NCI-H1092 (cell line): Measurements from ENCODE around the gene TNIK.

ENCODE experiments used
- DNase-seq: peaks from one replicate; lab custom pipeline; 2025; lab: John Stamatoyannopoulos, UW

TNIK gene

DNA sequence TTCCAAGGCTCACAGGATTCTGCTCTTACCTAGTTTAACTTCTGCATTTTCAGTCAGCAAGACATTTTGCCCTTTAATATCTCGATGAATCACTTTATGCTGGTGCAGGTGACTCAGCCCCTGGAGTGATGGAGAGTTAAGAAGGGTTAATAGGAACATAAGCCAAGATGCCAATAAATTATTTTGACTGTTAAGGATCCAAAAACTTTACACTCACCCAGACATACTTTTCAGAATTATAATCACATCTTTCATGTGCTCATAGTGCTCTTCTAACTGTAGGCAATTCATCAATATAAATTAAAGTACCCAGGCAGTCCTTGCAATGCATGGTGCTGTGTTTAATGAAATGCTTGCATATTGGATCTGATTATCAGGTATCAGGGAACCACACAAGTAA, 269.5 kb downstream of the TNIK start:
- DNase-seq = no peak

GRCh38 chr3:171189394-171190080, 270.7 kb downstream of the TNIK start:
- no peak for DNase-seq

DNA sequence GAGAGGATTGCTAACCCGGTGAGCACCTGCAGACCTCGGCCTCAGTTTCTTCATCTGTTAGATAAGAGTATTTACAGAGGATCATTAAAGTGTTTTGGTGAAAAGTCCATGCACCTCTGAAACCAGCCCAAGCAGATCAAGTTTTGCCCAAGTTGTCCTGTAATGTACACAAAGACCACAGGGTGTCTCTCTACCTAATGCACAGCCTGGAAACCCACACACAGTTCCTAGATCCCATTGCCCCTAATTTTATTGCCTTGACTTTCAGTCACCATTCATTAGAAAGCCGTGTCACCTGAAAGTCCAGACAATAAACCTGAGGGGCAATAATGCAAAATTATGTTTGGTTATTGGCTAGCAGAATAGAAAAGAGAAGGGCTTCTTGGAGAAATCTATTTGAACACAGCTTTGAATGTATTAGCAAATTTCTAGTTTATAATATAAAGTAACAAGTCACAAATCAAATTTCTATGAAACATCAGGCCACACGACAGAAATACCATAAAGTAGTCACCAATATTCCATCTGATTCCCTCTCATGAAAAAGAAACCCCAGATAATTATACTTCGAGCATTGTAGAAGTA, 272.4 kb downstream of the TNIK start:
- peak; percentile 24 for DNase-seq

DNA sequence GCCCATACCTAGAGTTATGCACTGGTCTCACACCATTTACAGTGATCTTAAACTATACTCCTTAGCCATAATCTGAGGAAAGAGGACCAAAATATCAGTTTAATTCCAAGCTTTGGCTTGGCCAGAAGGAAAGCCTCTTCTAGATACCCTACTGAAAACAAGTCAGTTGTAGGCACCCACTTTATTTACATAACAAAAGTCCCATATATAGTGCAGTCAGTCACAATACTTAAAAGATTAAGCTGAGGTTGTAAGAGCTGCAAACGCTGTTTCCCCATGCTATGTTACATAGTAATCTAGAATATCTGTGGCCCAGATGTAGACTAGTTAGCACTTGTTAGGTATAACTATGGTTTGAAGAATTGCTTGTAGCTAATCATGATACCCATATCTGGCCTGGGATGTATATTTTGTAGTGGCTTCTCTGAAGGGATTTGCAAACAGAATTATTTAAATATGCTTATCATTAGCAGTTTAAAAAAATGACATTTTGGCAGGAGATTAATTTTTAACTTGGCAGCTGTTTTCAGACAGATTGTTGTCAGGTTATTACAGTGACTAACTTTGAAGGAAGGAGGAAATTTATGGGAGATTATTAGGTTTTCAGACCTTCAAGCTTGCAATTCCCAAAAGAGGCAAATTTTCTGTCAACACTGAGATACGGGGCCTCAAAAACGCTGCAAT, 273.2 kb downstream of the TNIK start:
- DNase-seq = no peak

DNA sequence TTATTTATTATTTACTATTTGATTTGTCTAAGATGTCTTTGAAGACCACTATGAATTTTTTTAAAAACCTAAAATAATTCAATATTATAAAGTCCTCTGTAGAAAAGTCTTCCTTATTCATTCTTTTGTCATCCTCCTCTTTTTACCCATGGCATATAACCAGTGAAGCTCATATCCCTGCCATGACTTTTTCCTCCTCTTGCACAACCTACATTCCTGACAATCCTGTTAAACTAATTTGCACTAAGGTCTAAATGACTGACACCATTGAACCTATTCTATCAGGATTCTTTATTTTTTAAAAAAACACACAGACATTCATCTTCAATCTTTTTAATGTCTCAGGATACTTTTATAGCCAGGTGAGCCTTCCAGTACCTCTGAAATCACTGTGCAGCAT, 273.8 kb downstream of the TNIK start:
- DNase-seq = no peak

DNA sequence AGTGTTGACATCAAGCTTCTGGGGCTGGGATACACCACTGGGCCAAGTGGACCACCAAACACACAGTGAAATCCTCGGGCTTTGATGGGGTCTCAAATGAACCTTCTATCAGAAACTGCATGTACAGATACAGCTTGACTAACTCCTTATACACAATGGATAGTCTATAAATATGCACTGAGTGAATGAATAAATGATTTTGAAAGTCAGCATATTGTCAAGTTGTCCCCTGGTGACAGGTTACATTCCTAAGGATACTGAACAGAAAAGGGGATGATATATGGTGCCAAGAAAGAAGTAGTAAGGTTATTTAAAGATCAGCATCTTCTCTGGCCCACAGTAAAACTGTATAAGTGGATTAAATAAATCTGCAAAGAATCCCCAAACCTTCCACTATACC, 274.2 kb downstream of the TNIK start:
- no peak for DNase-seq

GRCh38 chr3:171184372-171184771, 275.8 kb downstream of the TNIK start:
- no peak for DNase-seq

DNA sequence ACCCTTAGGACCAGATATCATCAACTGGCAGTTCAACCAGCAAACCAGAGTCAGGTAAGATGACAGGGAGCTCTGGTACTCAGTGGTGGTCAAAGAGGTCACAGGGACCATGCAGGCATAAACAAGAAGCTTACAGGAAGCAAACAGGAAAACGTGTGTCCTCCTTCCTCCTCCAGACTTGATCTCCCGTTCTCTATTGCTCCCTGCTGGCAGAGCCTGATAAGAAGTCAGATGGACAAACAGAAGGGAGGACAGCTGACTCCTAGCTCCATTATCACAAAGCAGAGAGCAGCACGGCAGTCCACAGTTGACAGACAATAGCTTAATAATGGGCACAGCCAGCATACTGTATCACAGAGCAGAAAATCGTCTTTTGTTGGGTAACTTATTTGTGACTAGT, 277.2 kb downstream of the TNIK start:
- DNase-seq = no peak

DNA sequence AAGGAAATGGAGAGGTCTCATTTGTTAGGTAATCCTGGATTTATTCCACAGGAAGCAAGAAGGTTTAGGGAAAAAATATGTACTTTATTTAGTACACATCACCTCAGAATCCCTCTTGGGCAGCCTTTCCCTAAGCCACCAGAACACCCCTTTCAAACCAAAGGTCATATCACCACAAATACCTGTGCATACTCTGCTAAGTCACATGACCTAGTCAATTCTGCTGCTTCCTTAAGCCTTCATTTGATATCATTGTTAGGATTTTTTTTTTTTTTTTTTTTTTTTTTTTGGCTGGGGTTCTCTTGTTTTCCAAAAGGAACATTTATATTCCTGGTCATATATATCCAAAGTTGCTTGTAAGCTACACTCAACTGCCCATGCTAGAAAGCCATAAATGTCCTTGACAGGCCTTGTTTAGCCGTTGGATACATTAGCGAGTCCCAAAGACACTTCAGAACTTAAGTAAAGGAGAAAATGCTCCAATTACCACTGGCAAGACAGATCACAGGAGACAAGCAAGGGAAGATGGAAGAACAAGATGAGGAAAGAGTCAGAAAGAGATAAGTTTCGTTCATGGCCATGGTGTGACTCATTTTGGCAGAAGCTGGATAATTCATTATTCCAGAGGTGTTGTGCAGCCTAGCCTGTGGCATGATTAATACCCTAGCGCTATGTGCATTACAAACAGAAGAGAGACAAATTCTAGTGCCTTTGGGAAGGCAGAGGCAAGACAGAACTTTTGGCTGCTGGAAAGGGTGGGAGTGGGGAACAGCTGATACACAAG, 278.1 kb downstream of the TNIK start:
- DNase-seq = no peak

- no peak for DNase-seq
Measured at GRCh38 chr3:171178714-171179113, 281.5 kb downstream of the TNIK start.

DNA sequence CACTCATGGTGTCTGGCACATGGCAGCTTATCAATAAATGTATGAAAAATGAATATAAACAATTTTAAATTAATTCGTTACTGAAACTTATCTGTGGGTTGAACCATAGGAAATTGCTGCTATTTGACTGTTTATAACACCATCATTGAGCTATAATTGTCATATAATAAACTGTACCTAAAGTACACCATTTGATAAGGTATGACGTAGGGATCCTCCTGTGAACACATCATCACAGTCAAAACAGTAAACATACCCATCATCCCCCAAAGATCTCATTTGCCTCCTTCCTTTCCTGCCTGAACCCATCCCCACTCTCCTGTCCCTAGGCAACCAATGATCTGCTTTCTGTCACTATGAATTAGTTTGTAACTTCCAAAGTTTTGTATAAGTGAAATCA, 282.7 kb downstream of the TNIK start:
- DNase-seq = no peak

GRCh38 chr3:171177056-171177455, 283.1 kb downstream of the TNIK start:
- DNase-seq = no peak

DNA sequence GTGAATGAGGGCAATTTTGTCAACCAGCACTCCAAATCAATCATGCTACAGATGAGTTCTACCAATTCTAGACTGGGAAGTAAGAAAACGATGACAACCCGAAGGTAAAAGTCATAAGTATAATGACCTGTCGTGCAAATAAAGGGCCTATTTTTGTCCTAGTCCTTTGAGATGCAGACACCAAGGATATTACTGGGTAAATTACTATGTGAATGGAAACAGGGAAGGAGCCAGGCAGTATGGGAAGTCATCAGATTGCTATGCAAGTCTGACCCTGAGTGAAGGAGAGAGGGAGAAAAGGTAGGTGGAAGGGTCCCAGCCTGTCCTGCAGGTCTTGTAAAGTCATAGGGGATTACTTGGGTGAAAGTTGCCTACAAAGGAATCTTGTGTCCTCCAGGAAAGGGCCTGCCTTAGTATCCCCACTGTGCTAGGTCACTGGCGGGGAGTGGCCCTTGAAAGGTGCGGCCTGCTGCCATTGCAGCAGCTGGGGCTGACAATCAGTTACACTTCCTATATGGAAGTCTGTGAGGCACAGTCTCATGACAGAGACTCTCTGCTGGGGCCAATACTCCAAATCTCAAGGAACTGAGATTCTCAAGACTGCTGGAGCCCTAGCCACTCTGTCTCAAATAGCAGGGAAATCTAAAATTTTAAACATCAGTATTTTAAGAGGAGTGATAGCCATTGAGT, 283.8 kb downstream of the TNIK start:
- no peak for DNase-seq

GRCh38 chr3:171175741-171176234, 284.4 kb downstream of the TNIK start:
- DNase-seq = no peak

- DNase-seq = no peak
Measured at GRCh38 chr3:171173736-171174135, 286.5 kb downstream of the TNIK start.

- no peak for DNase-seq
Measured at GRCh38 chr3:171172070-171172469, 288.1 kb downstream of the TNIK start.

DNA sequence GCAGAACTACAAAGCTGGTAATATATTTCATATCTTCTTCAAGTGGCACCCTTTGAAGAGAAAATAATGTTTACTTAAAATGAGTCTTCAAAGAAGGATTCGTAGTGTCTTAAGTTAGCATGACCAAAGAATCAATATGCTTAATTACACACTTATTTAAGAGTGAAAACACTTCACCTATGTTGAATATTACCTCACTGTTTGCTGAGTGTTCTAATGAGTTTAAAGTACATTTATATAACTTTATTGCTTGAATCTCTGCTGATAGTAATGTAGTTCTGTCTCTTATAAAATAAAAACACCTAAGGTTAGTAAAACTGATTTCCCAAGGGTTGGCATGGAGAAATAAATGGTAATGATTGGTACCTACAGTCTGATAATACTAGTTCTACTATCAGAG, 290.3 kb downstream of the TNIK start:
- DNase-seq = no peak

DNA sequence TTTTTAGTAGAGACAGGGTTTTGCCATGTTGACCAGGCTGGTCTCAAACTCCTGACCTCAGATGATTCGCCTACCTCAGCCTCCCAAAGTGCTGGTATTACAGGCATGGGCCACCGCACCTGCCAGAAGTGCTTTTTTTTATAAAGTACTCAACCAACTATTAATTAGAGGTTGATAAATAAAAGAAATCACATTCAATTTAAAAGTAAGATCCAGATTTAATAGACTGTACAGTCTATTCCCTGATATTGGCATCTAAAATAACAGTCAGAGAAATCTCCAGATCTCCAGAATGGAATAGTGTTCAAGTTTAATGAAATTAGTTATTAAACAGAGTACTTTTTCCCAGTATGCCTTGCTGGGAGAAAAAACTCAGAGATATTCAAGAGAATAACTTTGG, 290.8 kb downstream of the TNIK start:
- no peak for DNase-seq

GRCh38 chr3:171168551-171168950, 291.7 kb downstream of the TNIK start:
- no peak for DNase-seq

DNA sequence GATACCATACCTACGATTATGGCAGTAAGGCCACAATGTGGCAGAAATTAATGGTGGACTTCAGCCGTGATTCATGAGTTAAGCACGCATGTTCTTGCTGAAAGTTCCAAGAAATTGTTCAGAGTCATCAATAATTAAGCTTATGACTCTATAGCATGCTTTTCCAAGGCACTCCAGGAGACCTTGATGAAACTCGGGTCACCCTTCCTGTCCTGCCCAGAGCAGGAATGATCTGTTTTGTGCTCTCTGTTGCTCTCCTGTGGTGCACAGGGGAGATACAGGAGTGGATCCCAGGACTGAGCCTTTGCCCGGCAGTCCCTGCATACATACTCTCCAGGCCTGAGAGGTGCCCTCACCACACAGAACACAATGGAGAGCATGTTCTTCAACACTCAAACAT, 292.1 kb downstream of the TNIK start:
- DNase-seq = no peak

DNA sequence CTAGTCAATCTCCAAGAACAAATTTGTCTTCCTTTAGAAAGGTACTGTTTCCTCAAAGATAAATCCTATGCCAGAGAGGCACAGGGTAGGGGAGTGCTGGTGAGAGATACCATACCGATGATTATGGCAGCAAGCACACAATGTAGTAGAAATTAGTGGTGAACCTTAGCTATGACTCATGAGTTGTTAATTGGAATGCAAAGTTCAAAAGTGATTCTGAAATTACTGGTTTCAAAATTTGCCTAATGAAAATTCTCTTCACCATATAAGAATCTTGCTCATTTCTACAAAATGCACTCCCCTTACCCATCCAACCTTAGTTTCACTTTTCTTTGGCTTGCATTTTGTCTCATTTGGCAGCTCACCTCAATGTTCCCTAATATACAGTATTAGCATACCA, 294.2 kb downstream of the TNIK start:
- no peak for DNase-seq

DNA sequence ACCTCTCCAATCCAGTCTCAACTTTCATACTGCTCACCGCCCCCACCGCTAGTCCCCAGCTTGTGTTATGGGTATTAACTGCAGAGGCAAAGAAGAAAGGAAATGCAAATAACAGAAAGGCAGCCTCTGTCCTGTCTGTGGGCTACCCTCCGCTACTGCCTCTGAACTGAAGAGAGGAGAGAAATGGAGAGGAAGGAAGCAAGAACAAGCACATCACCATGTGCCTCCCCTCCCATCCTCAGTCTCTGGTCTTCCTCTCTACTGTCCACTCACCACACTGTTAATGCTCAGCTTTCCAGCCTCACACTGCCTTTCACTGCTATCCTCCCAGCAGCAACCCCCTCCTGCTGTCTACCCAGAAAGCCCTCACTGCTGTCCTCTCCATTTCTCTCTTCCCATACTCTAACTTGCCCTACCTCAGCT, 294.7 kb downstream of the TNIK start:
- no peak for DNase-seq
